ENCODE data around the gene FADS6.
A peak's percentile ranks its signal among the peaks of the same experiment; 100 is the strongest.

The FADS6 gene, protein sequence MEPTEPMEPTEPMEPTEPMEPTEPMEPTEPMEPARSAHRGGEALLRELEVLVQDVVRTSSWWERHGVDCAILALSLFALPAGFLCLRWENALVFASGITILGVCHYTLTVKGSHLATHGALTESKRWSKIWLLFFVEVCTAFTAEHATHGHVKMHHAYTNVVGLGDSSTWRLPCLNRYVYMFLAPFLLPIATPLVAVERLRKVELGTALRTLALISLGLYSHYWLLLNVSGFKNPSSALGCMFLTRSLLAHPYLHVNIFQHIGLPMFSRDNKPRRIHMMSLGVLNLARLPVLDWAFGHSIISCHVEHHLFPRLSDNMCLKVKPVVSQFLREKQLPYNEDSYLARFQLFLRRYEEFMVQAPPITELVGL

DNA sequence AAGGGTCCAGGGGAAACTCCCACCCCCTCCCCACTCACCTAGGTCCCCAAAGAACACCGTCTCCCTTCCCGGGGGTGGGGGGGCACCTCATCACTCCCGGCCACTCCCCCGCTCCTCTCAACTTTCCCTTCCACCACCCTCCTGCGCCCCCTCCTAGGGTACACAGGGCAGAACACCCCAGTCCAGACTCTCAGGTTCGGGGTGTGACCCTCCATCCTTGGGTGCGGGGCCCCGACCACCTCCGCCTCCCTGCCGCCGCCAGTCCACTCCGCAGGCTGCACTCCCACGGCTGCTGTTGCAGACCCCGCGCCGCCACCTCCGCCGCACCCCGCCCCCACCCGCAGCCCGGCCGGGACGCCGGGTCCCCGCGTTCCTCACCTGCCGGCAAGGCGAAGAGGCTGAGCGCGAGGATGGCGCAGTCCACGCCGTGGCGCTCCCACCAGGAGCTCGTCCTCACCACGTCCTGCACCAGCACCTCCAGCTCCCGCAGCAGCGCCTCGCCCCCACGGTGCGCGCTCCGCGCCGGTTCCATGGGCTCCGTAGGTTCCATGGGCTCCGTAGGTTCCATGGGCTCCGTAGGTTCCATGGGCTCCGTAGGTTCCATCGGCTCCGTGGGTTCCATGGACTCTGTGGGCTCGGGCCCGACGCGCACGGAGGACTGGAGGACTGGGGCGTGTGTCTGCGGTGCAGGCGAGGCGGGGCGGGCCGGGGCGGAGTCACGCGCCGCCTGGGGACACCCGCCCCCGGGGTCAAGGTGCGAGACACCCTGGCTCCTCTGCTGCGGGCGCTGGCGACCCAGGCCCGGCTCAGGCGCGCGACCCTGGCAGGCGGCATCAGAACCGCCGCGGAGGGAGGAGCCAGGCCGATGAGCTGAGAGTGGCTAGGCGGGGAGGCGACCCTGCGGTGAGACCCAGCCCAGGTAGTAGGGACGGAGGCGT lies at the start of gene FADS6:
FADS6 (minus strand) TSS at position 660 of the 938 bp plus-strand sequence; CDS start at position 622, 38 bp downstream.
- DNase-seq (ENCODE audit: low read depth in 2 of 2) = no peak

DNA sequence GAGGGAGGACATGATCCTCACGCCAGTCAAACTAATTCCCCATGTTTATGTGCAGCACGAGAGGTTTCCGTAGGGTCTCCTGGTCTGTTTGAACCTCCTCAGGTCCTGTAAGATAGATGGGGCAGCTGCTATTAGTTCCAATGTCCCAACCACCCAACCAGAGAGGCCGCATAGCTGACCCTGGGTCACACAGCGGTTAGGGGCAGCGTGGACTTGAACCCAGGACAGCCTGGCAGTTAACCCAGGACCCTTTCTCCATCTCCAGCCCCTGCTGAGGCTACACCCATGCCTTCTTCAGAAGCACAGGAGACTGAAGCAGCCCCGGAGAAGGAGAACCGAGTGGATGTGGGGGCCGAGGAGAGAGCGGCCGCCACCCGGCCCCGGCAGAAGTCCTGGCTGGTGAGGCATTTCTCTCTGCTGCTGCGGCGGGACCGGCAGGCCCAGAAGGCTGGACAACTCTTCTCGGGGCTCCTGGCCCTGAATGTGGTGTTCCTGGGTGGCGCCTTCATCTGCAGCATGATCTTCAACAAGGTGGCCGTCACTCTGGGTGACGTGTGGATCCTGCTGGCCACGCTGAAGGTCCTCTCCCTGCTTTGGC lies 47.8 kb upstream of the FADS6 start:
- no peak for DNase-seq (ENCODE audit: low read depth in 2 of 2)

DNA sequence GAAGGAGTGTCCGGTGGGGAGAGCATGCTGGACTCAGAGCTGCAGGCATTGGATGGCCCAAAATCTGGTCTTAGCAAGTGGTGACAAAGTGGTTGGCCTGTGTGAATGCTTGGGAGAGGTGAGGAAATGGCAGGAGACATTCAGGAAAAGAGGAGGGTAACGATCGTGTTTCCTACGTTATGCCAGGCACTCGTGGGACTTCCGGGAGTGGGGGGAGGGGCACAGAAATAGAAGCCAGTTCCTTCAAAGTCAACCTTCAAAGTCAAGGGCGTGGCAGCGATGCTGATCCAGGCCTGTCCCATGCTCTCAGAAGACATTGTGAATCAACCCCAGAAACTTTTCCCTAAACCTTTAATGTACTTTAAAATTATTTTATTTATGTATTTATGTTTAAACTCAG lies 46.1 kb upstream of the FADS6 start:
- no peak for DNase-seq (ENCODE audit: low read depth in 2 of 2)

DNA sequence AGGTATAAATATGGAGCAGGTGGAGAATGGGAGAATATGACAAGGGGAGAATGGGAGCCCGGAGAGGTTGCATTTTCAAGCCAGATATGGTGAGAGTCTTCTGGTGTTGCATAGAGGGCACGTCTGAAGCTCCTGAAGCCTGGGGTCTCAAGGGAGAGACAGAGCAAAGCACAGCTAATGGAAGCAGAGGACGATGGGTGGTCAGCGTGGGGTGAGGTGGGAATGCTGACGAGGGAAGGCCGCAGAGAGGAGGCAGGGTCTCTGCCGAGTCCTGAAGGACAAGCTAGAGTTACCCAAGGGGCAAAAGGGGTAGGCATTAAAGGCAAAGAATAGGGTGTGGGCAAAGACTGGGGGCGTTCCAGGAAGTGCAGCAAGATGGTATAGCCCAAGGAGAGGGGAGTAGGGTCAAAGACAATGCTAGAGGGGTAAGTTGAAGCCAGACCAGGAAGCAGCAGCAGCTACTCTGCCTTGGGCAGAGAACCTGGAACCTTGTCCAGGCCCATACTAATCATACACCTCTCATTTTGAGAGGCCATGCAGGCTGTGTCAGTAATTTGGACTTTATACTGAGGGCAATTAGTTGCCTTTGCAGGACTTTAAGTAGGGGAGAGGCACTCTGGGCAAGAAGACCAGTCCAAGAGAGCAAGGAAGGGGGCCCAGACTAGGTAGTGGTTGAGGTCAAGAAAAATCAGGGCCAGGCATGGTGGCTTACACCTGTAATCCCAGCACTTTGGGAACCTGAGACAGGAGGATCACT lies 44.9 kb upstream of the FADS6 start:
- DNase-seq (ENCODE audit: low read depth in 2 of 2) = no peak

DNA sequence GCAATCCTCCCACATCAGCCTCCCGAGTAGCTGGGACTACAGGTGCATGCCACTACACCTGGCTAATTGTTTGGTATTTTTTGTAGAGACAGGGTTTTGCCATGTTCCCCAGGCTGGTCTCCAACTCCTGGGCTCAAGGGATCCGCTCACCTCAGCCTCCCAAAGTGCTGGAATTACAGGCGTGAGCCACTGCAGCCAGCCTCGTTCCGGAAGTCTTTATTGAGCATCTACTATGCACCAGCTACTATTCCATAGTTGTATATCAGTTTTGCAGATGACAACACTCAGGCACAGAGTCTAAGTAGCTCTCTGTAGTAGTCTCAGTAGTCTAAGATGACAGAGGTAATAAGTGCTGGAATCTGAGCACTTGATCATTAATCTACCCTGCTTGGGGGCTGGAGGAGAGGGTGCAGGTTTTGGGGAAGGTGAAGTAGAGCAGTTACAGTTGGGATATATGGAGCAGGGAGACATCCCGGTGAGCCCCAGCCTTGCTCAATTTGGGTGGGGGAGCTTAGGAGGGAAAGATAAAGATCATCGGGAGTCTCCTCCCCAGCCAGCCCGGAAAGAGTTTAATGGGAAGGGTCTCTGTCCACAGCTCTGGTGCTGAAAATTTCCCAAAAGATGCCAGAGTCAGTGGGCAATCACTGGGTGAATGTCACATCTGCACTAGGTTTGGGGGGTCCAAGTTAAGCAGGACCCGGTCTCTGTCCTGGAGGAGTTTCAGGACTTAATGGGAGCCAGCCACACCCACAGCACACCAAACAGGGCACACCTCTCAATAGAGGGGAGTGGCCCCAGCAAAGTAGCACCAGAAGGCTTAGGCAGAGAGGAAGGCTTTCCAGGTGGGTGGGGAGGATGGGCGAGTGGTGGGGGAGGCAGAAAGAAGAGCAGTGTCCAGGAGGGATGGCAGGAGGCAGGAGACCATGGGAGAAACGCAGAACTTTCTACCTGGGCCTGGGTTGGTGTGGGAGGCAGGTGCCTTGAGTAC lies 43.9 kb upstream of the FADS6 start:
- DNase-seq (ENCODE audit: low read depth in 2 of 2) = no peak

DNA sequence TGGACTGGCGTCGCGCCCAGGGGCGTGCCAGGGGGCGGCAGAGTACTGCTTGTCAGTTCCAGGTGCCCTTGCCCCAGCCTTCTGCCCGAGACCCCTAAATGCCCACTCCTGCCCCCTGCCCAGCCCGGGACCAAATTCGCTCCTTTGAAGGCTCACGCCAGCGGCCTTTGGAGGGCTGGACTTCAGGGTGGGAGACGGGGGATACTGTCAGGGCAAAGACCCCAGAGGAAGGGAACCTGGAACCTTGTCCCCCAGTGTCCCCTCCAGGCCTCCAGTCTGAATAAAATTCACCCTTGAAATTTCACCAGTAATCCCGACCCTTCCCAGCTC lies 43.0 kb upstream of the FADS6 start:
- DNase-seq (ENCODE audit: low read depth in 2 of 2) = no peak

DNA sequence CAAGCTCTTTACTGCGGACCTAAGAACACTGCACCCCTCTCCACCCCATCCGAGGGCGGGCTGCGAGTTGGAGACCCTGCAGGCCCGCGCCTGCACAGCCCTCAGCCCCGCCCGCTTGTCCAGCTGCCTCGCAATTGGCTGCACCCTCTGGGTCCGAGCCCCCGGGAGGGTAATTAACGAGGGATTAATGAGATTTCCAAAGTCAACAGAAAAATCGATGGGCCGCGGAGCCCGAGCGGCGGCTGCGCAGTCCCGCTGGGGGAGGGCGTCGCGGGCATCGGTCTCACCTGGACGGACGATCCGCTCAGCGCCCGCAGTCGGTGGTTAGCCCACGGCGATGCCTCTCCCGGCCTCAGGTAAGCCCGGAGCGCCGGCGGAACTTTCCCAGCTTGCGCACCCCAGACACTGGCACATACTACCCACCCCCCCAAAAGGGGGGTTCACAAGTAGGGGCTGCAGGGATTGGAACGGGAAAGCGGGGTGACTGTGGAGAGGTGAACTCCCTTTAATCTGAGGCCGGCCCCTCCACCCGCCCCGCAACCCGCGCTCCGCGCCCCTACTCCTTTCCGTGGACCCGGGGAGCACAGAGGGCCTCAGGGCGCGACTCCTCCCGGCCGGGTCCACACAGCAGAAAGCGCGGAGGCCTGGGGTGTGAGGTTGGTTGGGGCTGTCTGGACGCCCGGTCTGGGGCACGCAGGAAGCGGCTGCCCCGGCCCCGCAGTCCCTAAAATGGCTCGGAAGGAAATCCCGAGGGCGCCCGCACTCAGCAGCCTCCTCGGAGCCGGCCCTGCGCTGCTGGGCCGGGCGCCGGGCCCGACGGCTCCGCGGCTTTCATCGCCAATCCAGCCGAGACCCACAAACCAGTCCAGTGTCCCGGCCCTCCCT lies 42.4 kb upstream of the FADS6 start, which contains the start of gene OTOP3:
OTOP3 (plus strand) TSS at position 314 of the 885 bp plus-strand sequence; CDS start at position 338, 24 bp downstream.
- DNase-seq (ENCODE audit: low read depth in 2 of 2) = no peak

DNA sequence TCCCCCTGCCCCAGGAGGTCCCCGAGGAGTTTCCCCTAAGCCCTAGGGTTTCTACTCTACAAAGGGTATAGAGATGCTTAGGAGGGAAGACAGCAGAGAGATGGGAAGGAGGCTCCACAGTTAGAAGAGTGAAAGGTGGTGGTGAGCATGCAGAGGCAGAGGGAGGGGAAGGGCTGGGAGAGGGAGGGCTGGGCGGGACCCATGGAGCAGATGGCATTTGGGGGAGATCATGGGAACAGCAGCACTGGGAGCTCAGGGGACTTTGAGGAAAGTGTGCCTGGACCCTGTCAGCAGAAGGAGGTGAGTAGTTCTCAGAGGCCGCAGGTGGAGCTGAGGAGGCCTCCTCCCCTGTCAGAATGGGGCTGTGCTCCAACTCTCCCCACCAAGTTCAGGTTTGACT lies 41.6 kb upstream of the FADS6 start:
- no peak for DNase-seq (ENCODE audit: low read depth in 2 of 2)

DNA sequence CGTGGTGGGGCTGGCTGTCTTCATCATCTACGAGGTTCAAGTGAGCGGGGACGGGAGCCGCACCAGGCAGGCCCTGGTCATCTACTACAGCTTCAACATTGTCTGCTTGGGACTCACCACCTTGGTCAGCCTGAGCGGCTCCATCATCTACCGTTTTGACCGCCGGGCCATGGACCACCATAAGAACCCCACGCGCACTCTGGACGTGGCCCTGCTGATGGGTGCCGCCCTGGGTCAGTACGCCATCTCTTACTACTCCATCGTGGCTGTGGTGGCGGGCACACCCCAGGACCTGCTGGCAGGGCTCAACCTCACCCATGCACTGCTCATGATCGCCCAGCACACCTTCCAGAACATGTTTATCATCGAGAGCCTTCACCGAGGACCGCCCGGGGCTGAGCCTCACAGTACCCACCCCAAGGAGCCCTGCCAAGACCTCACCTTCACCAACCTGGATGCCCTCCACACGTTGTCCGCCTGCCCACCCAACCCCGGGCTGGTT lies 37.2 kb upstream of the FADS6 start:
- DNase-seq (ENCODE audit: low read depth in 2 of 2) = no peak

DNA sequence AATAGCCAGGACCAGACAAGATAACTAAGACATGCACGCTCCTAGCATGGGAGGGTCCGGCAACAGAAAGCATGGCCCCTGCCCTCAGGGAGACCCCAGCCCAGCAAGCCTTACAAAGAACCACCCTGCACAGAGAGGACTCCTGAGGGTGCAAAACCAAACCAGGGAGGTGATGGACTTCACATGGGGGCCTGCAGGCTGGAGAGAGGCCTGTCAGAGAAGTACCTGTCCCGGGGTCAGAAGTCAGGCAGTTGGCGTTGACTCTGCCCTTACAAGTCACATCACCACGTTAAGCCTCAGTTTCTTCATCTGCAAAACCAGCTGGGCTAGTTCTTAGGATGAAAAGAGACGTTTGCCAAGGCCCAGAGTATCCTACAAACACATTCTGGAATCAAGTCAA lies 35.4 kb upstream of the FADS6 start:
- no peak for DNase-seq (ENCODE audit: low read depth in 2 of 2)

DNA sequence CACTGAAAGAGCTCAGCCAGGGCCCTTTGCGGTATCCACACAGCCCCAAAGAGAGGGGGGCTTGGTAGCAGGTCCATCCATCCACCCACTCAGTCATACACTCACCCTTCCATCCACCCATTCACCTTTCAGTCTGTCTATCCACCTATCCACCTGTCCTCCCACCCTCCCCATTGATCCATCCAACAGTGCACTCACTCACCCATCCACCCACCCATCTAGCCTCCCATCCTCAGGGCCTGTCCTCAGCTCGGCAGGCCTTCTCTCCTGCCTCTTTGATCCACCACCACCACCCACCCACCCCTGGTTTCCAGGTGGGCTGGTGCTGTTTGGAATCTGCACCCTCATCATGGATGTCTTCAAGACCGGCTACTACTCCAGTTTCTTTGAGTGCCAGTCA lies 31.8 kb upstream of the FADS6 start:
- DNase-seq (ENCODE audit: low read depth in 2 of 2) = no peak

DNA sequence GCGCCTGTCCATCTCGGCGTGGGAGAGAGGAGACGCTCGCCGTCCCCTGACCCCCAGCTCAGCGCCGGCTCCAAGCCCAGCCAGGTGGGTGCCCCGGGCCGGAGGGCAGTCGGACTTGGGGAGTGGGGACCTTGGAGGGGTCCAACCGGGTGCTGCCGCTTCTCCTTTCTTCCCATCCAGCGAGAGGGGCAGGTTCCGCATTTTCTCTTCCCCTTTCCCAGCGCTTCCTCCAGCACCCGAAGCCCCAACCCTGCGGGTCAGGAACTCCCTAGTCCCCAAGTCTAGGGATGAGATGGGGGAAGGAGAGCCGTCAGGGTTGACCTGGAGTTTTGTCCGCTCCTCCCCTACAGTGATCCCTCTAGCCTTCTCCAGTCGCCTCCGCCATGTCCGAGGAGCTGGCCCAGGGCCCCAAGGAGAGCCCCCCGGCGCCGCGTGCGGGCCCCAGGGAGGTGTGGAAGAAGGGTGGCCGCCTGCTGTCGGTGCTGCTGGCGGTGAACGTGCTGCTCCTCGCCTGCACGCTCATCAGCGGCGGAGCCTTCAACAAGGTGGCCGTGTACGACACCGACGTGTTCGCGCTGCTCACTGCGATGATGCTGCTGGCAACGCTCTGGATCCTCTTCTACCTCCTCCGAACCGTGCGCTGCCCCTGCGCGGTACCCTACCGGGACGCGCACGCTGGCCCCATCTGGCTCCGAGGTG lies 31.0 kb upstream of the FADS6 start, which contains the start of gene OTOP2:
OTOP2 (plus strand) TSS at position 24 of the 699 bp plus-strand sequence; CDS start at position 384, 360 bp downstream.
- DNase-seq (ENCODE audit: low read depth in 2 of 2) = no peak

DNA sequence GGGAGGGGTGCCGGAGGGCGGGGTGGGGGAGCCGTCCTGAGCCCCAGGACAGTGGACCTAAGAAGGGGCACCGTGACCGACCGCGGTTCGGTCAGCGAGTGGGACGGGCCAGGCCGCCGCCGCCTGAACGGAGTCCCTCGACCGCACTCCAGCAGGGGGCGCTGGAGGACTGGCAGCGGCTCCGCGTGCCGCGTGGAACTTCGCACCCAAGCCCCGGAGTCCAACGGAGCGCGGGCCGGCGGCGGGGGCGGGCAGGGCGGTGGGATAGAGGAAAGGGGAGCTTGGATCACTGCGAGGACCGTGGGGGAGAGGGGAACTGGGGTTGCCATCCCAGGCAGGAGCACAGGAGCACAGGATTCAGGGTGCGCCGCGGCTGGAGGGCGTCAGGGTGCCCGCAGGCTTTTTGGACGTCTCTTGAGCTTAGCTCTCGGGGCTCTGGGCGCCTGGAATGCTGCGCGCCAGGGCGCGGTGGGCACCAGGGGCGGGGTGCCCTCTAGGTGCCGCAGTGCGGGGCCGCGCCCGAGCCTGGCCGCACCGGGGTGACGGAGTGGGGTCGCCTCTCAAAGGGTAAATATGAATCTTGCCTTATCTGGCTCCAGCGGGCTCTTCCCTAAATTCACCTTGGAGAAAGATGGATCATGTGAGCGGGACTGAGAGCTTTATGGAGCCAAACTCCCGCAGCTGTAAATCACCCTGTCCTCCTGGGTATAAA lies 30.3 kb upstream of the FADS6 start:
- DNase-seq (ENCODE audit: low read depth in 2 of 2) = peak; percentile 51 to 57

DNA sequence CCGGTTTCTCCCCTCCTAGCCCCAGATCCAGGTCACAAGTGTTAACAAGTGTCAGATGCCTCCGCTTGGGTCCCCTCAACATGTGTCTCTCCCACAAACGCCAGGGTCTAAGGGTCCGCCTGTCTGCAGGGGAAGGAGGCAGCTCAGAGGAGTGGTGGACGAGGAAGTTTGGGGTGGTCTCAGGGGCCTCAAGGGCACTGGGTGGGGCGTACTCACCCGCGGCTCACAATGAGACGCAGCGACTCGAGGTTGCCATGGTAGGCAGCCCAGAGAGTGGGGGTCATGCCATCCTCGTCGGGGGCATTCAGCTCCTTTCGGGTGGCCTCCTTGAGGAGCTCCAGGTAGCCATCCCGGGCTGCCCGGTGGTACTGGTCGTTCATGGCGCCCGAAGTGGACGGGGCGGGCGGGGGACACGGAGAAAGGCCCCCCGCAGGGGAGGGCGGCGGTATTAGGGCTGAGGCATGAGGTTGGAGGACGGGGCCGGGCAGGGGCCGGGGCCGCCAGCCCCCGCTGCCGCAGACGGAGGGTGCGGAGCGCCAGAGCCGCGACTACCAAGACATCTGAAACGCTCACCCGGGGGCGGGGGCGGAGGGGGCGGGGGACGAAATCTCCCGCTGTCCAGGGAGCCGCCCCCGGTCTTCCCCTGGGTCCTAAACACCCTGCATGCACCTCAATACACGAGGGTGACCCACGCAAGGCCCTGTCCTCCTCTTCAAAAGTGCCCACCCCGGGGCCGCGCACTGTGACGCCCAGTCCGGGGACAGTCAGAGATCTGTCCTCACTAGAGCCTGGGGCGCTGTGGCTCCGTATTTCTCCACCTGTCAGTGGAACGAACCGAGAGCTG lies 29.5 kb upstream of the FADS6 start, which contains the start of gene USH1G:
USH1G (minus strand) TSS at position 562 of the 844 bp plus-strand sequence; CDS start at position 380, 182 bp downstream.
- no peak for DNase-seq (ENCODE audit: low read depth in 2 of 2)

DNA sequence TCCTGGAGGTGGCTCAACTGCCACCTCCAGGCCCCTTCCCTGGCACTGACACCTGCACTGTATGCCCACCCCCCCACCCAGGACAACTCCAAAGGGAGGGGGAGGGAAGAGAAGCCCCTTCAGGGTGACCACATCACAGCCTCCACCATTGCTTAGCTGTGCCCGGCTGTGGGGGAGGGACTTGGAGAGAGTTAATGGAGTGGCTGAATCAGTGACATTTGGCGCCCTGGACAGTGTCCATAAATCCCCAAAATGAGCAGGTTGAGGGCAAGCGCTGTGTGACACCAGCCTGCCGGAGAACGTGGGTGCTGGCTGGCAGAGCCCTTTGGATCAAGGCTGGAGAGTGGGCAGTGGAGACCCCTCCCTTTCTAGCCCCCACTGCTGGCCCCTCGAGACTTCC lies 28.7 kb upstream of the FADS6 start:
- no peak for DNase-seq (ENCODE audit: low read depth in 2 of 2)

DNA sequence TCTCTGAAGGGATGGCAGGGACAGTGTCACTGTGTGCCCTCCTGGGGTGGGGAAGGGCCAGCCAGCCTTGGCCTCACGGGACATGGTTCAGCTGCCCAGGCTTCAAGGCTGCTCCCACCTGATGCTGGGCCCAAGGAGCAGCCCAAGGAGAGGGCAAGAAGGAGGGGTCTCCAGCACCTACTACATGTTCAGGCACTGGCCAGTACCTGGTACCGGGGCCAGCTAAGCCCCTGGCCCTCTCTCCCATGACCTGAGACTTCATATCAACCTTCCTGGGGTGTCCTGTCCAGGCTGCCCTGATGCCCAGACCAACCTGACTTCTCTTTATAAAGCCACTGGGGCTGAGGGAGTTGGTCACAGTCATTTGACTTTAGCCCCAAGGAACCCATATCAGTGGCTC lies 28.3 kb upstream of the FADS6 start:
- DNase-seq (ENCODE audit: low read depth in 2 of 2) = no peak
